Gastrocnemius medialis (tissue), 4 donors: Measurements from ENCODE around the gene ZNF23. TPM values are rescaled to one million over a fixed set of nuclear protein-coding genes. Genes with fewer than 3 reads are reported as not detected.

ENCODE experiments used
- ATAC-seq, 2 donors: fragments of 150-250 bp; one replicate each; pipeline ENCODE4 v1.9.1; 2016
- DNase-seq, 2 donors: peaks; one replicate each; pipeline ENCODE4 v3.0.0-alpha.2; 2019
- H3K27ac ChIP-seq, 4 donors: fragments of 200-600 bp; sonication (generic); 1 replicate in 1 of 4; 2 replicates in 3 of 4; pipeline ENCODE4 v1.5.1; 2016 to 2018; ENCODE audit warnings: mild to moderate bottlenecking in 2 of 4, moderate library complexity in 1 of 4
- H3K27me3 ChIP-seq, 3 donors: fragments of 200-600 bp; sonication (generic) in 2 of 3; 1 replicate in 1 of 3; 2 replicates in 2 of 3; pipeline versions ENCODE4 v1.5.1 to v1.6.0; 2016 to 2019; ENCODE audit warnings: mild to moderate bottlenecking in 1 of 3, moderate library complexity in 1 of 3
- H3K36me3 ChIP-seq, 2 donors: fragments of 200-600 bp; sonication (generic) in 1 of 2; one replicate each; pipeline ENCODE4 v1.5.1; 2017 to 2018
- H3K4me1 ChIP-seq, 2 donors: fragments of 200-600 bp; sonication (generic) in 1 of 2; one replicate each; pipeline ENCODE4 v1.5.1; 2016 to 2017; ENCODE audit warnings: mild to moderate bottlenecking in 2 of 2
- H3K4me3 ChIP-seq, 4 donors: fragments of 200-600 bp; sonication (generic) in 3 of 4; 1 replicate in 1 of 4; 2 replicates in 3 of 4; pipeline ENCODE4 v1.5.1; 2016 to 2019; ENCODE audit warnings: mild to moderate bottlenecking in 2 of 4
- H3K9me3 ChIP-seq, 3 donors: fragments of 200-600 bp; sonication (generic) in 2 of 3; 1 replicate in 1 of 3; 2 replicates in 2 of 3; pipeline ENCODE4 v1.5.1; 2016 to 2019
- CTCF ChIP-seq, 5 experiments: fragments of 450-650 bp in 3 of 5; fragments of 200-600 bp in 2 of 5; sonication (generic) in 2 of 5; IDR thresholded peaks in 4 of 5; conservative IDR thresholded peaks in 1 of 5; 1 replicate in 4 of 5; 2 replicates in 1 of 5; pipeline ENCODE4 v1.5.1; 2016 to 2019; ENCODE audit warnings: antibody characterized with exemption in 5 of 5, mild to moderate bottlenecking in 3 of 5, moderate library complexity in 3 of 5
- POLR2A ChIP-seq, 2 donors: fragments of 450-650 bp; IDR thresholded peaks; one replicate each; pipeline ENCODE4 v1.6.1; 2017; ENCODE audit warnings: antibody characterized with exemption in 2 of 2, mild to moderate bottlenecking in 2 of 2, moderate library complexity in 2 of 2
- in situ Hi-C, 4 donors: fragments of 200-750 bp; cut with MboI; loops; one replicate each; pipeline versions ENCODE4 v1.15.0 to v1.8.0; 2017; ENCODE audit warnings: low sequenced_read_pairs in 4 of 4
- intact Hi-C: fragments of 100-400 bp; cut with DNase I; formaldehyde crosslinking; loops from one replicate; pipeline ENCODE4 v1.15.1; 2023; ENCODE audit warnings: low total_unique reads
- total RNA-seq, 4 donors: library from RNA; depleted of rRNA; stranded (reverse); fragments of >200 nt; gene quantifications; one replicate each; pipeline versions ENCODE4 v1.1.0 to v1.2.3, GENCODE V29; 2016

The ZNF23 gene
- total RNA-seq, 4 donors from 2014 or later = 3.6 to 5.6 (median 4.7) TPM

- Histone ChIP-seq H3K4me1 (no peaks in the 10 kb centered on the region), H3K27me3 (peaks cover 0 to 4% (median 3%) of the 10 kb centered on the region in 3 donors), H3K4me3 (no peak overlapping the region), H3K36me3 (no peaks in the 10 kb centered on the region), H3K9me3 (no peaks in the 10 kb centered on the region), H3K27ac (no peak overlapping the region)
- ATAC-seq = peak; percentile 62 to 81
- peak; percentile 49 to 87 (median 79) for TF ChIP-seq CTCF (IDR thresholded peaks at IDR 0.05 in 4 of 5, conservative IDR thresholded peaks at IDR 0.05 in 1 of 5)
- no peak for TF ChIP-seq POLR2A (IDR thresholded peaks at IDR 0.05)
- in situ Hi-C loops = loop anchor here (5.0 to 25.0 kb wide), 3 partner anchors 85 to 200 kb away; no protein-coding TSS in a partner anchor
- peak; percentile 26 to 43 for DNase-seq
- intact Hi-C loops = loop anchor here (1.0 kb wide), 1 partner anchor 87 kb away; no protein-coding TSS in a partner anchor
These were observed 49.5 kb downstream of the ZNF23 start for GRCh38 chr16:71412270-71413160.

- intact Hi-C loops (no loop called here), in situ Hi-C loops (loop anchor here (5.0 to 25.0 kb wide), 3 partner anchors 87 to 202 kb away; no protein-coding TSS in a partner anchor)
- H3K4me3 ChIP-seq = no peak overlapping the region
- DNase-seq (no peak), ATAC-seq (no peak)
- peaks cover 0 to 4% (median 3%) of the 10 kb centered on the region in 3 donors for H3K27me3 ChIP-seq
- H3K9me3 ChIP-seq = no peaks in the 10 kb centered on the region
- no peak overlapping the region for H3K27ac ChIP-seq
- no peaks in the 10 kb centered on the region for H3K36me3 ChIP-seq
- no peak for TF ChIP-seq POLR2A (IDR thresholded peaks at IDR 0.05)
- no peak for TF ChIP-seq CTCF (IDR thresholded peaks at IDR 0.05 in 4 of 5, conservative IDR thresholded peaks at IDR 0.05 in 1 of 5)
- H3K4me1 ChIP-seq = no peaks in the 10 kb centered on the region
These were observed 51.9 kb downstream of the ZNF23 start for GRCh38 chr16:71410146-71410545.

- no peak for TF ChIP-seq POLR2A (IDR thresholded peaks at IDR 0.05)
- no peak for TF ChIP-seq CTCF (IDR thresholded peaks at IDR 0.05 in 4 of 5, conservative IDR thresholded peaks at IDR 0.05 in 1 of 5)
These were observed 52.9 kb downstream of the ZNF23 start for GRCh38 chr16:71409011-71409775.

GRCh38 chr16:71408536-71408935 is 53.5 kb downstream of the ZNF23 start:
- Histone ChIP-seq H3K9me3 (no peaks in the 10 kb centered on the region), H3K36me3 (no peaks in the 10 kb centered on the region), H3K4me3 (no peak overlapping the region), H3K27me3 (peaks cover 0 to 4% (median 3%) of the 10 kb centered on the region in 3 donors), H3K27ac (no peak overlapping the region), H3K4me1 (no peaks in the 10 kb centered on the region)
- TF ChIP-seq CTCF (IDR thresholded peaks at IDR 0.05 in 4 of 5, conservative IDR thresholded peaks at IDR 0.05 in 1 of 5) (no peak), POLR2A (IDR thresholded peaks at IDR 0.05) (no peak)
- in situ Hi-C loops = loop anchor here in 3 of 4 donors (25.0 kb wide), 1 partner anchor 204 kb away; no protein-coding TSS in a partner anchor
- no peak for ATAC-seq
- no peak for DNase-seq
- intact Hi-C loops = no loop called here

More at GRCh38 chr16:71409011-71409775, 52.9 kb downstream of the ZNF23 start:
- no peak for ATAC-seq
- H3K9me3 ChIP-seq = no peaks in the 10 kb centered on the region
- H3K4me1 ChIP-seq = no peaks in the 10 kb centered on the region
- H3K27me3 ChIP-seq = peaks cover 0 to 4% (median 3%) of the 10 kb centered on the region in 3 donors
- no peak for DNase-seq
- in situ Hi-C loops (loop anchor here in 3 of 4 donors (25.0 kb wide), 1 partner anchor 203 kb away; no protein-coding TSS in a partner anchor), intact Hi-C loops (no loop called here)
- H3K27ac ChIP-seq = no peak overlapping the region
- H3K36me3 ChIP-seq = no peaks in the 10 kb centered on the region
- no peak overlapping the region for H3K4me3 ChIP-seq
